ENCODE results near the gene EHD1.
"Not testable (repeated sequence)": the region's sequence is repeated elsewhere in the genome, so short reads cannot be mapped to it uniquely, and the experiment has no call there.

The EHD1 gene

DNA sequence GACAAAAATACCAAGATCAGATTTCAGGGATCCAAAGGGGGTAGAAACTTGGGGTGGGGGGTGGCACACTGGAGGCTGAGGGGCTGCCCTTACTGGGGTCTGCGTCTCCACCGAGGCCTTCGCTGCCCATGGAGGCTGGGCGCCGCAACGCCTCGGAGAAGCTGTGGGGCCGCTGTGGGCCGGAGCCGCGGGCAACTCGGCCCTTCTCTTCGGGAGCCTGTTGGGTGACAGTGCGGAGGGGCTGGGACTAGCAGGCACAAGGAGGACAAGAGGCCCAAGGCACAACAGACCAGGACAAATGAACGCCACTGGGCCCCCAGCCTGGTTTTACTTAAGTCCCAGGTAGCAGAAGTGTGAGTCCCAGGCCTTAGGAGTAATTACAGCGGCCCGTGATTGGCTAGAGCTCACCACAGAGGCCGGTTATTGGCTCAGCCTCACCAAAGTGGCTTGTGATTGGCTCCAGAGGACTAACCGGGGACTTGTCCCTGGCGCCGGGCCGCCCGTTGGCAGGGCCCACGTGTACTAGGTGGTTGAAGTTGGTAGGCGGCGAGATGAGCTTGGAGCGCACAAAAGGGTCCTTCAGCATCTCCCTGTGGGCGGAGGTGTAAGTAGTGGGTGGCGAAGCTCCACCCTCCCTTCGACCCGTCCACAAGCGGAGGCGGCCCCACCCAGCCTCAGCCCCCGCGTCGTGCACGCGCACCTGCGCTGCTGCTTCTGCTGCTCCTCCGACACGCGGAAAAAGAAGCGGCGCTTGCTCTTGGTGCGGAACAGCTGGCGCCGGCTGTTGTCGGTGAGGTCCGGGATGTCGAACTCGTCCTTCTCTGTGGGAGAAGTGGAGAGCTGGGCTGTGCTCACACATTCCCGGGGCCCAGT is 51.6 kb downstream of the EHD1 start:
- no peak for DNase-seq (ENCODE audit: low spot score)

DNA sequence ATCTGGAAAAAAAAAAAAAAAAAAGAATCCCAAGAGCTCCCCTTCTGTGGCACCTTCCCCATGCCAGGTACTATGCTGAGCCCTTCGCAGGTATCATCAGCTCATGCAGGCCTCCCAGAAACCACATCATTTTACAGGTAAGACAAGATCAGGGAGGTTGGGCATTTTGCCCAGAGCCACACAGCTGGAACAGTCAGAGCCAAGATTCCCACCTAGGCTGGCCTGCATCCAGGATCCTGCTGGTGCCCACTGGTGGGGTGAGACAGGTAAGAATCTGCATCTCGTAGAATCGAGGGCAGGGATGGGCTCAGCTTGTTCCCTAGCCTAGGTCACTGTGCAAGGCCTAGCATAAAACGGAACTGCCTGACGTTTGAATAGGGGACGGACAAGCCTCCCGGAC is 52.4 kb downstream of the EHD1 start:
- DNase-seq (ENCODE audit: low spot score): no peak

DNA sequence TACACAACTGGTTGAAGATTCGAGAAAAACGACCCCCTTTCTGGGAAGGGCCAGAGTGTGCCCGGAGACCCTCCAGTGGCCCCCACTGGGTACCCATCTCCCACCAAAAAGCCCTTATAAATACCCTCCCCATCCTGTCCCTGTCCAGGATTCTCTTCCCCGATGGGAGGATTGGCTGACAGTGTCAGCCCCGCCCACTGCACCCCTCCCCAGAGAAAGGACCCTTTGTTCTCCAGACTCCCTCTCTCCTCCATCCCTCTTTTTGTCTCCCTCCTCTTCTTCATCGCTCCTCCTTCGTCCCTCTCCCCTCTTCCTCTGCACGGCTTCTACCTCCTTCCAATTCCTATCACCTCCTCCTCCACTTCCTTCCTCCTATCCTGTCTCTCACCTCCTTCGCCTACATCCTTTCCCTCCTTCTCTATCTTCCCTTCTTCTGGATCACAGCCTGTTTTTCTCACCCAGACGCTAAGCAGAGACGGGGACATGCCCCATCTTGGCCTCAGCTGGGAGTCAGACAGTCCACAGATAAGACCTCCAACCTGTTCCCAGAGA is 54.8 kb downstream of the EHD1 start:
- no peak for DNase-seq (ENCODE audit: low spot score)

DNA sequence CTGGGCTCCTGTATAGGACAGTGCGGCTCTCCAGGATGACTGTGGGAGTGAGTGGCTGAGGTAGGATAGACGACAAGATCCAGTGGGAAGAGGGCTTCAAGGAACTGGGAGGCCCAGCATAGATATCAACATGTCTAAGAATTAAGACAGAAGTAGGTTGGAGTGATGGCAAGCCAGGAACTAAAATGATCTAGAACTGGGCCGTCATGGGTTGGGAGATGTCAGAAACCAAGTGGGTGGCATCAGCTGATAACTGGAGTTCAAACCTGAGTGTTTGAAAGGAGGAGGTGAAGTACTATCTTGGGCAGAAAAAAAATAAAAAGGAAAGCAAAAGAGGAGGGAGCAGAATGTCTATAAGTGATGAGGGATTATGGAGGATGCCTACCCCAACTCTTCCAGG is 60.9 kb downstream of the EHD1 start:
- DNase-seq (ENCODE audit: low spot score): no peak

DNA sequence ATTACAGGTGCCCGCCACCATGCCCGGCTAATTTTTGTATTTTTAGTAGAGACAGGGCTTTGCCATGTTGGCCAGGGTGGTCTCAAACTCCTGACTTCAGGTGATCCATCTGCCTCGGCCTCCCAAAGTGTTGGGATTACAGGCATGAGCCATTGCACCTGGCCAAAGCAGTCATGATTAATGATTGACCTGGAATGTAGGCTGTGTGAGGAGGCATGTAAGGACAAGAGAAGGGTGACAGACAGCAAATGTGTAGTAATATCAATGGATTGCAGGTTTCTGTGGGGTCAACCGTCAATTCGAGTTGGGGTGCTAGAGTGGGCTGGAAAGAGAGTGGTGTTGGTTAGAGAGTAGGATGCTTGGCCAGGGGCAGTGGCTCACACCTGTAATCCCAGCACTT is 63.0 kb downstream of the EHD1 start:
- DNase-seq (ENCODE audit: low spot score): not testable (repeated sequence)

DNA sequence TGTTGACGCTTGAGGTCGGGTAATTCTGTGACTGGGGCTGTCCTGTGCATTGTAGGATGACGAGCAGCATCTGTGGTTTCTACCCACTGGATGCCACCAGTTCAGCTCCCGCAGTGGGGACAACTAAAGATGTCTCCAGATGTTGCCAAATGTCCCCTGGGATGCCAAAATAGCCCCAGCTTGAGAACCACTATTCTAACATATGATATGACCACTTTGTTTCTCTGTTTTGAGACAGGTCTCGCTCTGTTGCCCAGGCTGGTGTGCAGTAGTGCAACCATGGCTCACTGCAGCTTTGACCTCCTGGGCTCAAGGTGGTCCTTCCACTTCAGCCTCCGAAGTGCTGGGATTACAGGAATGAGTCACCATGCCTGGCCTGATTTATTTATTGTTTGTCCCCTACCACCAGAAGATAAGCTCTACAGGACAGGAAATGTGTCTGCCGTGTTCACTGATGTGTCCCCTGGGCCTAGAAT is 63.7 kb downstream of the EHD1 start:
- DNase-seq (ENCODE audit: low spot score): peak; percentile 74

DNA sequence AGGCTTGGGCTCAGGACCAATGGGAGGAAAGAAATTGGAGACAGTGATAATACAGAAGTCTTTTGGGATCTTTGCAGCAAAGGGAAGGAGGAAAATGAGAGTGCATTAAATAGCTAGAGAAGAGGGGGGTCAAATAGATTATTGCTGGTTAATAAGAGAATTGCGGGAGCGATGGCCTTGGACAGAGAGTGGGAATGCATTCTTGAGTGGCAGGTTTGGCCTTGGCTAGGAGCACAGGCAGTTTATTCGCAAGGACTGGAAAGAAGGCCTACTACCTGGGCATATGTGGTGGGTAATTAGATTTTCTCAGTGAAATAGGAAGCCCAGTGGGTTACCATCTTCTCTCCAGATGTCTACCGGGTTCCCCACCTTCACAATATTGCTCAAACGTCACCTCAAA is 64.6 kb downstream of the EHD1 start:
- DNase-seq (ENCODE audit: low spot score): no peak

DNA sequence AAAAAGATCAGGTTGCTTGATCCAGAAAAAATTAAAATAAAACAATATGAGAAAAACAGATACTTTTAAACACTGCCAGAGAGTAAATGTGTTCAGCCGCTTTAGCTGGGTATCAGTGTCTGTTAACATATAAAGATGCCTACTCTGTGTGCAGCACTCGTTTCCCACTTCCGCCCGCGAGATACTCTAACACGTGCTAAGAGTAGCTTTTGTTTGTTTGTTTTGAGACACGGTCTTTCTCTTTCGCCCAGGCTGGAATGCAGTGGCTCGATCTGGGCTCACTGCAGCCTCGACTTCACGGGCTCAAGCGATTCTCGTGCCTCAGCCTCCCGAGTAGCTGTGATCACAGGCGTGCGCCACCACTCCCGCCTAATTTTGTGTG is 67.5 kb downstream of the EHD1 start:
- DNase-seq (ENCODE audit: low spot score): peak; percentile 48

DNA sequence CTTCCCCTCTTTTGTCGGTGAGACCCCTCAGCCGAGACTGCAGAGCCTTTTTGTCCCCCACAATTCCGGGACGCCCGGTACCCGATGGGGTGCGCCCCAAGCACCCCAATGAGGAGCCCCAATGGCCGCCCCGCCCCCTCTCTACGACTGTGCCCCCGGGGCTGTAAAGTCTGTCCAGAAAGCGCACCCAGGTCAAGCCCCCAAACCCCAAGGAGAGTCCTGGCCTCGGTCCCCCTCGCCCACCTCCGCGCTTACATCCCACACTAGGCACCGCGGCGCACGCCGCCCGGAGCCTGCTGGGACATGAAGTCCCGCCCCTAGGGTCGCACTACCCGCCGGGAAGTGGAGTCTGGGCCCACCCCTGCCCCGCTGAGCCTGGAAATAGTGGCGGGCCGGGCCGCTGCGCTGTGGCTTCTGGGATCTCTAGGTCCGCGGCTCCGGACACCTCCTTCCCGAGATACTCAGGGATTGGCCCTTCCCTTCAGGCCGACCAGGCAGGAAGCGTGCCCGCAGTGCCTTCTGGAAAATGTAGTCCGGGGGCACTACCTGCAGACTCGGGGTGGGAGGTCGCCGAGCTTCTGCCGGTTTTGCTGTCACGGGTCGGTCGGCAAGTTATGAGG is 68.0 kb downstream of the EHD1 start, which contains the start of gene MEN1:
MEN1 (minus strand) TSS at position 281 of the 620 bp plus-strand sequence. CDS start 442 bp downstream, outside the sequence.
- DNase-seq (ENCODE audit: low spot score): peak; percentile 82

DNA sequence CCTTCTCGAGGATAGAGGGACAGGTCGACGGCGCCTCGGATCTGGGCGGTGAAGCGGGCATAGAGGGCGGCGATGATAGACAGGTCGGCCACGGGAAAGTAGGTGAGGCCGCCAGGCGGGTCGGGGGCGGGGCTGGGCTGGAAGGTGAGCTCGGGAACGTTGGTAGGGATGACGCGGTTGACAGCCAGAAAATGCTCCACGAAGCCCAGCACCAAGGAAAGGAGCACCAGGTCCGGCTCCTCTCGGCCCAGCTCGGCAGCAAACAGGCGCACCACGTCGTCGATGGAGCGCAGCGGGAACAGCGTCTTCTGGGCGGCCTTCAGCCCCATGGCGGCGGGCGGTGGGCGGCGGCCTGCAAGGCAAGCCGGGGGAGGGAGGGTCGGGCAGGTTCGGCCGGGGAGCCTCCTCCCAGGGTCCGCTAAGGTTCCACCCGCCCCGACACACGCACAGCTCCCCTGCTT is 68.6 kb downstream of the EHD1 start:
- DNase-seq (ENCODE audit: low spot score): peak; percentile 36

DNA sequence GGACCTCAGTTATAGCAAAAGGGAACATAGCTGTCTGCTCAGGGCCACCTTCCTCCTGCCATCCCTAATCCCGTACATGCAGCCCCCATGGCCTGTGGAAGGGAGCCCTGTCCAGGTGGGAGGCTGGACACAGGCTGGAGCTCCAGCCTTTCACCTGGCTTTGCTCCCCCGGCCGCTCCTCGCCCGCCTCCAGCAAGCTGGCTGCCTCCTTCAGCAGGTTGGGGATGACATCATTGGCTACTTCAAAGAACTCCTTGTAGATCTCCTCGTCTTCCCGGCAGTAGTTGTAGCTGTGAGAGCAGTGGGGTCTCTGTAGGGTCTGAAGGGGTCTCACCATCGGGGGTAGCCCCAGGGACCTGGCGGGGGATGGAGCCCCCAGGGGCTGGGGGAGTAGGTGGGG is 72.9 kb downstream of the EHD1 start:
- no peak for DNase-seq (ENCODE audit: low spot score)

DNA sequence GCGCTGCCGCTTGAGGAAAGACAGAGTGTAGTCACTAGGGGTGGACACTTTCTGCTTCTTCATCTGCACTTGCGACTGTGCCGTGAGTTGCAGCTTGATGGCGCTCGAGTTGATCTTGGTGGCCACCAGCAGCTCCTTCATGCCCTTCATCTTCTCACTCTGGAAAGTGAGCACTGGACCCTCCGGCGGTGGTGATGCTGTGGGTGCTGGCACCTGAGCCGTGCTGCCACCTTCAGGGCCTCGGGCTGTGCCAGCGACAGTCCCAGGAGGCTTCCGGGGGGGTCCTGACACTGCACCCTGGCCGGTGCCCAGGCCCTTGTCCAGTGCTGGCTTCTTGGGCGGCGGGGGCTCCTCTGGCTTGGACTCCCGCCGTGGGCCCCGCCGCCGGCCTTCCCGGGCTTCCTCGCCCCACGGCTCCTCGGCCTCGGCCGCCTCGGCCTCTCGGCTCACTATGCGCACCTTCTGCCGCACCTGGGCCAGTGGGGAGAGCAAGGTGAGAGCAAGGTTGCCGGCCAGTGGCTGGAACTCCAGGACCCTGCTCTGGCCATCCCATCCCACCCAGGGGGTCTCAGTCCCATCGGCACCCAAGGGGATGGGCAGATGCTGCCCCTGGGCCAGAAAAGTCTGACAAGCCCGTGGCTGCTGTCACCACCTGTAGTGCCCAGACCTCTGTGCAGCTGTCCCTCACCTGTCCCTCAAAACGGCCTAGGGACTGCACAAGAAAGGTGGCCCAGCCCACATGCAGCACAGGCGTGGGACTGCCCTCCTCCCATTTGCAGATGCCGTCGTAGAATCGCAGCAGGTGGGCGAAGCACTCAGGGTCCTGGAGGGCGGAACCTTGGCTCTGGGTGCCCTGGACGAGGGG is 73.8 kb downstream of the EHD1 start:
- no peak for DNase-seq (ENCODE audit: low spot score)

DNA sequence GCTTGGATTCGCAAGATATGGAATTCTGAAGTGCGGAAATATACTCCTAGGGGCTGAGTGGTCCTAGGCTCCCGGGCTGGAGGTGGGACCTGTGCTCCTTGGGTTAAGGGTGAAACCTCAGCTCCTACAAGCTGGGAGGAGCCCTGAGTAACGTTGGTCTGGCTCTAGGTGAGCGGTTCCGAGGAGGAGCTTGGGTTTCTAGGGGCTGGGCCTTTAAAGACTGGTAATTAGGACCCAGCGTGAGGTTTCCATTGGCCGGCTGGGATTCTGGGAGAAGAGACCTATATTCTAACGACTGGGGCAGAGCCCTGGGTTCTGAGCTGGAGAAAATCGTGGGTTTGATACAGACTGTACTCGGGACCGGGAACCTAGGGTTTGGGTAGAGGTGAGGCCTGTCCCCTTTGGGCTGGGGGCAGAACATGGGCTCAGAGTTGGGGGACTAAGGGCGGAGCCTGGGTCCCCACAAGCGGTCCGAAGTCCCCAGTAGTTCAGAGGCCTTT is 74.5 kb downstream of the EHD1 start:
- no peak for DNase-seq (ENCODE audit: low spot score)

DNA sequence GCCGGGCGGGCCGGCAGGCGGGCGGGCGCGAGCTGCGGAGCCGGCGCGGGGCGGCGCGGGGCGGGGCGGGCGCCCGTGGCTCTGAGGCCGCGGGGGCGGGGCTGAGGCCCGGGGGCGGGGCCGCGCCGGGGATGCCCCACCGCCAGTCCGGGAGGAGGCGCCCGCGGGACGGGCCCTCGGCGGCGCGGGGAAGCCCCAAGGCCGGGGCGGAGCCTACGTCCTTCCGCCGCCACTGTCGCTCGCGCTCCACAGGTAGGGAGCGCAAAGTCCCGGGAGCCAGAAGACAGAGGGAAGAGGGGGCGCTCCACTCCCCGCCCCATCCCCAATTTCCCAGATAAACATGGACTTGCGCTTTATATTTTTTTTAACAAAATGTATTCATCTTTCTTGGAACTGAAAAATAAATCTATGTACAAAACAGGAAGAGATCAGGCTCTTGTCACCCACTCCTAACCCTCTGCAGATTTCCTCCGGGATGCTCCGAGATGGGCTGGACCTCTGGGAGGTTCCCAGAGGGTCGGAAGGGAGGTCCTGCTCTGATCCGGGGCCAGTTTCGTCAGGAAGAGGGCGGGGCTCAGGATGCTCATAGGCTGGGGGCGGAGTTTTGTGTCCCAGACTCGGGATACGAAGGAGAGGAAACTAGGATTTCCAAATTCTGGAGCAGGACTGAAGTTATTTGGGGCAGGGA is 75.1 kb downstream of the EHD1 start, which contains the start of gene MAP4K2:
MAP4K2 (minus strand) TSS at position 57 of the 688 bp plus-strand sequence. CDS start 65 bp downstream, outside the sequence.
- DNase-seq (ENCODE audit: low spot score): peak; percentile 95

DNA sequence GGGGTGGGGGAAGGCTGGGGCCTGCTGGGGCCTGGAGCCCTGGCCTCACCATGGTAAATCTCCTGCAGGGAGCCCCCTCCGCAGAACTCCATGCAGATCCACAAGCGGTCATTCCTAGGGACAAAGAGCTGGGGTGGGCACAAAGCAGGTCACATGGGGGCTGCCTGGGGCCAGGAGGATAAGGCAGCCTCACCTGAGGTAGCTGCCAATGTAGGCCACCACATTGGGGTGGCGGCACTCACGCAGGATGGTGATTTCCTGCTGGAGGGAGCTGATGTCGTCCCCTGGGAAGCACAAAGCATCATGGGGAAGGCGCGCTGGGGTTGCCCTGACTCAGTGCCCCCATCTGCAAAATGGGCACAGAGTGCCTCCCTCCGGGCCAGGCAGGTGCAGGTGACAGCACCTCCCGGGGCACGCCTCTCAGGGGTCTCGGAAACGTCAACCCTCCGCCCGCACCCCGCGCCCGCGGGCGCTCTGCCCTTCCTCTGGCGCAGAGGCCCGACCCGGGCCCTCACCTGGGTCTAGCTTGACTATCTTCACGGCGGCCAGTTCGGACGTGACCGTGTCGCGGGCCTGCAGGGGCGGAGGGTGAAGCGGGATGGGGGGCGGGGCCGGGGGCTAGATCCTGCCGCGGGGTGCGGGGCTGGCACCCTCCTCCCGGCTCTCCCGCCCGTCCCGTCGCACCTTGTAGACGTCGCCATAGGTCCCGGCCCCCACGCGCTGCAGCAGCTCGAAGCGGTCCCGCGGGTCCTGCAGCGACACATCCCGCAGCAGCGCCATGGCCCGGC is 75.9 kb downstream of the EHD1 start:
- peak; percentile 63 for DNase-seq (ENCODE audit: low spot score)

Measured in germinal center (tissue), 1 donor.